Measurements from ENCODE around the gene MGAT5.
A peak's percentile ranks its signal among the peaks of the same experiment; 100 is the strongest.

Gene MGAT5

DNA sequence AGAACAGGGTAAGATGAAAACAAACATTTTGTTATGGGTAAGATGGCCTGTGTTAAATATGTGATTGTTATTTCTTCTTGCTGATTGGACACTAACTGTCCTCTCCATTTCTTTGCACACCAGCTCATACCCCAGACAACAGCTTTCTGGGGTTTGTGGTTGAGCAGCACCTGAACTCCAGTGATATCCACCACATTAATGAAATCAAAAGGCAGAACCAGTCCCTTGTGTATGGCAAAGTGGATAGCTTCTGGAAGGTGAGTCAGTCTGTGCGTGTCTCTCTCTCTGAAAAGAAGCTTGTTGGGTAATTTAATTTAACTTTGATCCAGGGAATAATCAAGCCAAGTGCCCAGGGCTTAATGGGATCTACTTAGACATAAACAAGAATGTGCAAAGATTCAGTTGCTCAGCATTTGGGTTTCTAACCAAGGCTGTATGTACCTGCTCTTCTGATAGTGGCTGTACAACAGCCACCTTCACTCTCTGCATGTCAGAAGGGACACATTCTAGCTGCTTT lies 108.3 kb downstream of the MGAT5 start:
- no peak for DNase-seq

DNA sequence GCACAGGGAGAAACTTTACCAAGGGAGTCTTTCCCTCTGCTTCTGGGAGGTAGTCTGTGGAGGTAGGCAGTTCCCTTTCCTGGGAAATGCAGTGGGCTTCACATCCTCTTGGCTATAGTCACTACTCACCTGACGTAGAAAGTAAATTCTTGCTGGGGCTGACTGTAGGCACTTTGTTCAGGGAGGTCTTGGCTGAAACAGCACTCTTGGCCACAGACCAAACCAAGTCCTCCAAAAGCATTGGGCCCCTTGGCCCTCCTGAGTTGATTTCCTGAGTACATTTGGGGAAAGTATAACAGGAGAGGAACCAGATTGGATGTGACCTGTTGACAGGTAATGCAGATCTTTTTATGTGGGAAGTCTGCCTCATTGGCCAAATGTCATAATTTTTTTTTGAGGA lies 108.9 kb downstream of the MGAT5 start:
- no peak for DNase-seq

GRCh38 chr2:134365356-134365755 lies 111.5 kb downstream of the MGAT5 start:
- no peak for DNase-seq

DNA sequence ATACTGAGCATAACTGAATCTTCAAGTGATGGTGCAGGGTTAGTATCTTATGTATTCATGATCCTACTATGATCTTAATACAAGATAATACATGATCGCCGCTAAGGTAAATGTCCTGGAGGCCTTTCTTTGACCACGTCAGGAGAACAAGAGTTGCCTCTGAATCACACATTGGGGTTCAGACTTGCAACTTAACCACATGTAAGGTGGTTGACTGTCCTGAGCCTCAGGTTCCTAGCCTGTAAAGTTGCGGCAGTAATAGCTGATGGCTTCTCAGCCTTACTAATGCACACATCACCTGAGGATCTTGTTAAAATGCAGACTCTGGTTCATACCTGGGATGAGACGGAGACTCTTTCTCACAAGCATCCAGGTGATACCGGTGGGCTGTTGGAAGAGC lies 112.5 kb downstream of the MGAT5 start:
- no peak for DNase-seq

GRCh38 chr2:134367213-134367612 lies 113.3 kb downstream of the MGAT5 start:
- DNase-seq, result no peak

- DNase-seq, result peak in 1 of 56 donors; percentile 4
Observed at GRCh38 chr2:134368009-134368817, 114.3 kb downstream of the MGAT5 start.

- DNase-seq, result no peak
Observed at GRCh38 chr2:134369220-134369902, 115.5 kb downstream of the MGAT5 start.

DNA sequence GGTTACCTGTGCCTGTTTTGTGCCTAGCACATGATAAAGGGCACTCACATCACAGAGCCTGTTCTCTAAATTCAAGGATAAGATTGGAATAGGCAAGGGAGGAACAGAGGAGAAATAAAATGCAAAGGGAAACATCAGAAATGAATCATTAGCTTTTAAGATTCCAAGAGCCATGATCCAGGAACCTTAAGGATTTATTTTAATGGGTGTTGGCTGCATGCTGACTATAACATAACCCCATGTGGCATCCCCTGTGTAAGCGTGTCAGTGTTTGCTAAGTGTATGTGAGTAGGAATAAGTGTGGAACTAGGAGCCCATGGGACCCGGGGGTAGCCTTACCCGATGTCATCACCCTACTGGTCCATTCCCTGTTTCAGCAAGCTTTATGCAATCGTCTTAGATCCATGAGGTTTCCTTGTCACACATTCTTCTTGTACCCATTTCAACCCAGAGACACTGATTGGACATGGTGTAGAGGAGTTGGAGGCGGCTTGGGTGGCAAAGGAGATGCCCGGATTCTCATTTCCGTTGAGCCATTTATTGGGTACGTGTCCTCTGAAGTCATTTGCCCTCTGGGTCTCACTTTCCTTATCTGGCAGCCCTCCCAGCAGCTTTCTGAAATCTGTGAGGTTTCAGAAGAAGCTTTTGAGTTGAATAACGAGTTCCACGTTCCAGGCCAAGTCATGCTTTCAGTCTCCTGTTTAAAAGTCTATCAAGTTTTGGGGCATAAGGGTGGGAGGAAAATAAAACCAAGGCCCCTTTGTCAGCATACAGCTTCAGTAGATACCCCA lies 117.0 kb downstream of the MGAT5 start:
- no peak for DNase-seq

DNA sequence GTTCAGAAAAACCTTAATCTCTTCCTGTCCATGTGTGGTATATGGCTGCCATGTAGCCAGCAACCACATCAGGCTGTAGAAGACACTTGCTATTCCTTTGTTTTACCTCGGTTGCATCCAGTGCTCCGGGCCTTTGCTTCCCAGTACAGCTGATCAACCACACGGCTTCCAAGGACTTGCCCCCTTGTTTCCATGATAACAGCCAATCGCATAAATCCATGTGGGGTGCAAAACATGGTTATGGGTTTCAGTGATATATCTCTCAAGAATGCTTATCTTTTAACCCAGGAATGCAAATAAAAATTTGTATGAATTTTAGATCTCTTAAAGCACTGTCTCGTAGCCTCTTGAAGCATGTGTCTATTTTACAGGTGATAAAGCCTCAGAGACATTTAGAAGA lies 118.3 kb downstream of the MGAT5 start:
- no peak for DNase-seq

DNA sequence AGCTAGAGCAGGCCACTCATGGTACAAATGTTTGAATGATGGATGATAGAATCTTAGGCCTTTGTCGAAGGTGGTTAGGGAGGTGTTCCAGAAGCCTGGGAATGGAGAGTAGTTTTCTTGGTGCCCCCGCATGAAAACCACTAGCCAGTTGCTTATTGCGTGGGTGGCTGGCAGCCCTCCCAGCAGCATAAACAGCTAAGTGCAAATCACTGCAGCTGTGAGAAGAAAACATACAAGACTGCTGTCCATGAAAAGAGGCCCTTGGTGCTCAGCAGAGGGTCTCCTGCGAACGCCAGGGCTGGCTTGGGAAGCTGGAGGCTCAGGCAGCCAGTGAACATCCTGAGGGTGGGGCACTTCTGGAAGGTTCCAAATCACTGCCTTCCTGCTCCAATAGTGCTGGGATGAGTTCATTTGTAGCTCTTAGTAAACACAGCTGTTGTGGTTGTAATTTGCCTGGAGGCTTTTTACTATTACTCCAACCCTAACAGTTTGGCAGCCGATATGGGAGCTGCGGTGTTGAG lies 118.8 kb downstream of the MGAT5 start:
- DNase-seq, result peak in 15 of 56 donors; percentile 7 to 49 (median 18)

DNA sequence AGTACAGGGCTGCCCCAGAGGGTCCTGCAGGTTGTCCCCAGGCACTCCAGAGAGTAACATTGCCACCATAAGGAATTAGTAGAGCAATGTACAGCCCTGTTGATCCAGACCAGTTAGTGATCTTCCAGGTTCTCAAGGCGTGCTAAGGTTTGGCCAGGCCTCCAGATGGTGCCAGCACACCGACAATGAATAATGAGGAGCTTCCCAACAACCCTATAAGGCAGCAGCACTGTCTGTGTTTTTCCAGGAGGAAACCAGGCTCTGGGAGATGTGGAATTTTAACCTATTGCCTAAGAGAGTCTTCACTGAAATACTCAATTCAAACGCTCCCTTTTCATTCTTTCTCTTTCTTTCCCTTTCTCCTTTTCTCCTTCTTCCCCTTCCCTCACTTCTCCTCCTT lies 122.1 kb downstream of the MGAT5 start:
- DNase-seq, result peak in 32 of 56 donors; percentile 7 to 66 (median 28)

GRCh38 chr2:134377730-134378129 lies 123.9 kb downstream of the MGAT5 start:
- DNase-seq, result no peak

GRCh38 chr2:134379293-134379692 lies 125.4 kb downstream of the MGAT5 start:
- no peak for DNase-seq

DNA sequence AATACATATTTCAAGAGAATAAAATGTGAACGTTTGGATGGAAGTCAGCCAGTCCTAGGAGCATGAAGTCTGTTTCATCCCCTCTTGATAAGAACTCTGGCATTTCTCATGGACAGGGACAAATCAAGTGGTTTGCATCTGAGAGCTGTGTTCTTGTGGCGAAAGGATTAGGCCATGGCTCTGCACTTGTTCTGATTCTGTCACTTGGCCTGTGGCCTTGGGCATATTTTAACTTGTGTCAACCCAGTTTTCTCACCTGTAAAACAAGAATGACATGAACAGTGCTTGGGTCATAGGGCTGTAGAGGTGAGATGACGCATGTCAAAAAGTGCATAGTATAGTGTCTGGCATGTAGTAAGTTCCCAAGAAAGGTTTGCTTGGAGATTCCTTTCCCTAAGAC lies 125.8 kb downstream of the MGAT5 start:
- DNase-seq, result no peak

DNA sequence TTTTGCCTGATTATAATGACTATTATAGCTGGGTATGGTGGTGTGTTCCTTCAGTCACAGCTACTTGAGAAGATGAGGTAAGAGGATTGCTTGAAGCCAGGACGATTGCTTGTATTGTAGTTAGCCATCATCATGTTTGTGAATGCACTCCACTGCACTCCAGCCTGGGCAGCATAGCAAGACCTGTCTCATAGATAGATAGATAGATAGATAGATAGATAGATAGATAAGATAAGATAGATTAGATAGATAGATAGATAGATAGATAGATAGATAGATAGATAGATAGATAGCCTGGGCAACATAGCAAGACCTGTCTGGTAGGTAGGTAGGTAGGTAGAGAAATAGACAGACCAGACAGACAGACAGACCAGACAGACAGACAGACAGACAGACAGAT lies 127.3 kb downstream of the MGAT5 start:
- no peak for DNase-seq

GRCh38 chr2:134384131-134384530 lies 130.3 kb downstream of the MGAT5 start:
- DNase-seq, result no peak

DNA sequence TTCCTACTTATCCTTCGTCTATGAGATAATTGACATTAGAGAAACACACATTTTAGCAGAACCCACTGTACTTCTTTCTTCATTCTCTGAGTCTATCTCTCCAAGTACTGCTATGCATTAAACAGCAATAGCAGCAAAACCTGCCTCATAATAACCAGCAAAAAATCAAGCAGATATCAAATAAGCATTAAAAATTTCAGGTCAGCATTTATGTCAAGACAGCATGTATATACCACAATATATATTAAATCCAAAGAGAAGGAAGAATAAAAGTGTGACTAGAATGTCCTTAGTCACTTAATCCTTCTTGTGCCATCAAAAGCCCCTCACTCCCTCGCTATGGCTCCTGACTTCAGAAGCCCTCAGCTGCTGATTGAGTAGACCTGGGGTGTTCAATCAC lies 131.3 kb downstream of the MGAT5 start:
- no peak for DNase-seq

DNA sequence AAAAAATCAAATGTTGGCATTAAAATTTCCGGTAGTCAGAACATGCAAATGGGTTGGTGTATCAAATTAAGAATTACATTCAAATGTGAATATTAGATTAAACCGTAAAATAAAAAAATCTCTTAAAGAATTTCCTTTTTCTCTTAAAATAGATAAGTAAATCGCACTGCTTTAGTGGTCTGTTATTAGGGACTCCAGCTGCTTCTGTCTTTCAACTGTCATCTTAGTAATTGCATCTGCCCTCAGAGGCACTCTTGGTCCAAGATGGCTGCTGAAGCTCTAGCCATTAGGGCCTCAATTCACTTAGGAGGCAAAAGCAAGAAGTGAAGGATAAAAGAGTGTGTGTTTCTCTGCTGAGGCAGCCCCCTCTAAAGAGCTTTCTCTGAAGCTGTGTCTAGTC lies 132.4 kb downstream of the MGAT5 start:
- DNase-seq, result no peak

- no peak for DNase-seq
Observed at GRCh38 chr2:134389381-134389780, 135.5 kb downstream of the MGAT5 start.

DNA sequence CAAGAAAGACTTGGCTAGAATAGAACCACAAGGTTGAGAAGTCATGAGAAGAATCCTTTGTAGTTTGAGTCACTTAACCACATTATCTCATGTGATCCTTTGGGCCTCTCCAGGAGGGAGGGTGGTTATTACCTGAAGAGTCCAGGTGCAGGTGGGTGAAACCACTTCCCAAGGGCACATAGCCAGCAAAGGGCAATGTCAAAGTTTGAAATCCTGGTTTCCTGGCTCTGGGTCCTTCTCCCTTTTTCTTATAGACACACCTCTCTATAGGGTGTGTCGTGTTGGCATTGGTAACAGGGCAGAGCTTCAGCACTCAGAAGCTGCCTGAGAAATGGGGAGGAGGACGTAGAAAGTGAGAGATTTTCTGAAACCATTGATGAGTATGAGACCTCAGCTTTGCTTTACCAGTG lies 137.9 kb downstream of the MGAT5 start:
- DNase-seq, result no peak

DNA sequence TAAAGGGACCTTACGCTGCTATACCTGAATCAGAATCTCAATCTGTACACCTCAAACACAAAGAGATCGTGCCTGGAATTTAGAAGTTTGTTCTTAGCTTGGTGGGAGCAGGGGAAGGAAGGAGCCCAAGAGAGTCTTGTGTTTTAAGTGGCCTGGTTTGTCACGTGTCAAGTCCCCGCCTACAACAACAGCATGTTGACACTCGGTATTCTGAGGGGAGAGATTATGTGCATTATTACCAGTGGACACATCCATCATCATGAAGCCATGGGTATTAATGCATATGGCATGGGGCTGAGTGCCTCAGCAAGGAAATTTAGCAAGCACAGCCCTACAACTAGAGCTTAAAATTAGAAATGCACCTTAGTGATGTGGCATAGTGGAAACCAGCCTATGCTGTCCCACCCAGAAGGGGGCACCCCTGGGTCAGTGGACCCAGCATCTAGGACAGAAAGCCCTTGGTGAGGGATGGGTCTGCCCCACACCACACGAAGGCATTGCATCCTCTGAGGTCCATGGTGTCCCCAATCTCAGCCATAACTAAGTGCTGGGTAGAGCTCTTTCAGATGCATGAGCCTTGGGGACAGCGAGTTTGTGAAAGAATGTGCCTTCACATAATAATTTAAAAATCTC lies 138.7 kb downstream of the MGAT5 start:
- DNase-seq, result no peak
